Measurements from ENCODE around the gene BARX1.

Gene BARX1

GRCh38 chr9:93916358-93916757, 38.8 kb downstream of the BARX1 start:
- DNase-seq, result no peak

DNA sequence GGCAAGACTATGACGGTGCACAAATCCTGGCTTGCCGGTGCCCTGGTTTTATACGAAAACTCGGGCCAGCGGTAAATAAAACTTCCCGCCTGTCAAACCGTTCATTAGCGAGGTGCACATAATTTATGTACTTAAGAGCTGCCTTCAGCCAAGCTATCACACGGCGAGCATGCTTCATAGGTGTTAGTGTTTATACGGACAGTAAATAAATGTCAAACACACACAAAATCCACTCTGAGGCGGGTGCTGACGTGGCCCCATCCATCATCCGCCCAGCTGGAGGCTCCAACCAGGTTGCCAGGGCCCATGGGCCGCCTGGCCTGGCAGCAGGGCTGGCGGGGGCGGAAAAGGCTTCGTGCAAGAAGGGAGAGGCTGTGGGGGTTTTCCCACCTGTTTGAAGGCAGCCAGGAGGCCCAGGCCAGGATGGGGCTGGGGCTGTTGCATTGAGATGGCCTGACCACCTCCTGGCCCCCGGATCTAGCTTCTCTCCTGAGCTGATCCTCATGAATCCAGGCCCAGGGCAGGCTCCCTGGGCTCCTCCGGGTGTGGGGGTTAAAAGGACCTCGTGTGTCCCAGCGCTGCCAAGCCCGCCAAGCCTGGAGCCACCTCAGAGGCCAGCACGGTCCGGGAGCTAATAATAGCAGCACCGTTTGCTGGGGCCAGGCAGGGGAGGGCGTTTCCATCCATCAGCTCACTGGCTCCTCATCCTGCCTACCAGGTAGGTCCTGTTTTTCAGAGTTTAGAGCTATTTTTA, 43.2 kb downstream of the BARX1 start:
- no peak for DNase-seq

GRCh38 chr9:93911136-93911745, 43.9 kb downstream of the BARX1 start:
- DNase-seq, result no peak

DNA sequence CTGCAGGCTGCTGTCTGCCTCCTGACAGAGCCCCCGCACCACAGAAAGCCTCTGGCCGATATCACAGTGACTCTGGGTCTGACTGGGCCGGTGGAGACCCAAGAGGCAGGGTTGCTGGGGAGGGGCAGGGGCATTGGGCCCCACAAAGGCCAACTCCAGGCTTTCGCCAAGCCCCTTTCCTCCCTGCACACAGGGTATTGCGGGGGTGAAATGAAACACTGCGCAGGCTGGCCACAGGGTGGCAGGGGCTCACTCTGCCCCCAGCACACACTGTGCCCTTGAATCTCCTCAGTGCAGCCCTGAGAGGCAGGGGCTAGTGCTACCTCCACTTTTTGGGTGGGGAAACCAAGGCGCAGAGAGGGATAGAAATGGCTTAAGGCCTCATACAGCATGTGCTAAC, 44.6 kb downstream of the BARX1 start:
- no peak for DNase-seq

DNA sequence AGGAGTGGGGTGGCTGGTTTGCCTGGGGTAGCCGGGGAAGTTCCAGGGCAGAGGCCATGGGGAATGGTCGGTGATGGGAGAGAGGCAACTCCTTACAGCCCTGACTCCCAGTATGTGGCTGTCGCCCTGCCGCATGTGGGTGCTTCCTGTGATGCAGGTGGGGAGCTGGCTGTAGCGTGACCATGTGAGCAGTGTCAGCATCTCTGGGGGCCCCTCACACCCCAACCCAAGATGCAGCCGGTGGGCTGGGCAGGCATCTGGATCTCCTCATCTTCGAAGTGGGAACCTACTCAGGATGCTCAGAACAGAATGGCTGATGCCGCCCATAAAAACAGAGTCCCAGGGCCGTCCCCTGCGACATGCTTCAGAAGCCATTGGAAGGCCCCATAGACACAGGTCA, 45.0 kb downstream of the BARX1 start:
- DNase-seq, result no peak

GRCh38 chr9:93909242-93909616, 45.9 kb downstream of the BARX1 start:
- DNase-seq, result no peak

DNA sequence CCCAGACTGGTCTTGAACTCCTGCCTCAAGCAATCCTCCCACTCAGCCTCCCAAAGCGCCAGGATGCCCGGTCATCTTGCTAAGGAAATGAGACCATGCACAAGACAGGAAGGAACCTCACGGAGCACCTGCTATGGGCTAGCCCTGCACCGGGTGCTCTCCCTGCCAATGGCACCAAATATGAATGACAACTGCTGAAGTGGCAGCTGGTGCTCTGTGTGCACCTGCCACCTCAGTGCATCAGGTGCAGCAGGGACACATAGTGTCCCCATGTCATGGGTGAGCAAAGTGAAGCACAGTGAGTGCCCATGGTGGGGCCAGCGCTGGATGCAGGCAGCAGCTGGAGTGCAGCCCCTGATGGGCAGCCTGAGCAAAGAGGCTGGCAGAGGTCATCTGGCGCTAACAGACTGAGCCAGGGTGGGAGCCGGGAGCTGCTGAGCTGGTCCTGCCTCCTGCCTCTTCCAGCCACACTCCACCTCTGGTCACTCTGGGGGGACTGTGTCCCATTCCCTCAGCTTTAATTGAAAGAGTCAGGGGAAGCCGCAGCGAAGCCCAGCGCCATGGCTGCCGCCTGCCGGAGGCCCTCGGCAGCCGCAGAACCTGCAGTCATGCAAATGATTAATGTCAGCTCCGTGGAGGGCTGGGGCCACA, 46.4 kb downstream of the BARX1 start:
- no peak for DNase-seq

DNA sequence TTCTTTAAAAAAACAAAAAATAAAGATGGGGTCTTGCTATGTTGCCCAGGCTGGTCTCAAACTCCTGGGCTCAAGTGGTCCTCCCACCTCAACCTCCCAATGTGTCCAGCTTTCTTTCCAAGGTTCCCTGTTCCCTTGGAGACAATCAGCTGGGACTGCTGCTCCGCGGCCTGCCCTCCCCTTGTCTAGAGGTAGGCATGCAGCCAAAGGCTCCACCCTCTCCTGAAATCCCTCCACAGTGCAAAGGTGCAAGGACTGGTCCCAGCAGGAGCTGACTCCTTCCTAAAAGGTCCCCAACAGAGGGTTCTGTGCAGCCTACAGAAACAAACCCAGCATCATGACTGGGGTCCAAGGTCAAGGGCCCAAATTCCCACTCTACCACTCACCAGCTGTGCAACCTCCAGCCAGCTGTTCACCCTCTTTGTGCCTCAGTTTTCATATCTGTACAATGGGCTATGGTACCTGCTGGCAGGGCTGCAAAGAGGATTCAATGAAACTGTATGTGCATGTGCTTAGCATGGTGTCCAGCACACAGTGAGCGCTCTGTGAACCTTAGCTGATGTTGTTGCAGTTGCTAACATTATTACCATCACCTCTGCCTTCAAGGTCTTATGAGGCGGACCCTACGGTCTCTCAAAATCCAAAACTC, 47.5 kb downstream of the BARX1 start:
- no peak for DNase-seq

GRCh38 chr9:93906195-93906880, 48.8 kb downstream of the BARX1 start:
- DNase-seq, result no peak

- DNase-seq, result no peak
These were observed 49.6 kb downstream of the BARX1 start for GRCh38 chr9:93905473-93906133.

GRCh38 chr9:93904649-93905472, 50.3 kb downstream of the BARX1 start:
- no peak for DNase-seq

GRCh38 chr9:93903886-93904648, 51.1 kb downstream of the BARX1 start:
- no peak for DNase-seq

GRCh38 chr9:93902780-93903655, 52.1 kb downstream of the BARX1 start:
- DNase-seq, result no peak

- no peak for DNase-seq
These were observed 52.9 kb downstream of the BARX1 start for GRCh38 chr9:93902051-93902779.
